Immature natural killer cell (primary cell): Measurements from ENCODE around the gene ATXN7L3B. TPM values are rescaled to one million over a fixed set of nuclear protein-coding genes. Genes with fewer than 3 reads are reported as not detected.

Experiments used
- DNase-seq, 3 donors: peaks; one replicate each; pipeline ENCODE4 v3.0.0; 2022; ENCODE audit warnings: mixed read lengths in 1 of 3
- H3K27ac Mint-ChIP-seq, 6 donors: one replicate each; pipeline ENCODE4 v1.8.0; 2020; ENCODE audit warnings: mixed read lengths in 6 of 6, mild to moderate bottlenecking in 5 of 6, inconsistent platforms in 4 of 6, moderate library complexity in 3 of 6
- H3K27me3 Mint-ChIP-seq, 3 donors: one replicate each; pipeline ENCODE4 v1.8.0; 2020 to 2021; ENCODE audit warnings: low read depth in 3 of 3, mild to moderate bottlenecking in 3 of 3, mixed read lengths in 3 of 3, moderate library complexity in 3 of 3, inconsistent platforms in 1 of 3
- H3K36me3 Mint-ChIP-seq, 3 donors: one replicate each; pipeline ENCODE4 v1.8.0; 2020; ENCODE audit warnings: mixed read lengths in 3 of 3, inconsistent platforms in 2 of 3, mild to moderate bottlenecking in 2 of 3
- H3K4me1 Mint-ChIP-seq, 2 donors: one replicate each; pipeline ENCODE4 v1.8.0; 2020; ENCODE audit warnings: inconsistent platforms in 2 of 2, mild to moderate bottlenecking in 2 of 2, mixed read lengths in 2 of 2, moderate library complexity in 1 of 2
- H3K4me3 Mint-ChIP-seq, 5 donors: one replicate each; pipeline ENCODE4 v1.8.0; 2020; ENCODE audit warnings: mild to moderate bottlenecking in 5 of 5, mixed read lengths in 5 of 5, inconsistent platforms in 3 of 5, moderate library complexity in 3 of 5
- H3K9me3 Mint-ChIP-seq, 6 donors: one replicate each; pipeline ENCODE4 v1.8.0; 2020; ENCODE audit warnings: mild to moderate bottlenecking in 6 of 6, mixed read lengths in 6 of 6, inconsistent platforms in 4 of 6, moderate library complexity in 3 of 6
- polyA plus RNA-seq, 3 donors: library from polyadenylated mRNA; unstranded; fragments of 300-500 nt; fragmentation: Illumina TruSeq; gene quantifications; one replicate each; pipeline ENCODE4 v1.2.3, GENCODE V29; 2021

Gene ATXN7L3B
- polyA plus RNA-seq, 3 donors from 2014 or later, result 23.4 to 29.7 (median 27.1) TPM

- H3K27ac Mint-ChIP-seq, result peak overlapping the region in 1 of 6 donors; percentile 38
- no peak for DNase-seq
- H3K4me1 Mint-ChIP-seq, result peaks cover 34 to 37% of the 10 kb centered on the region in 2 donors
- peaks cover 0 to 6% (median 5%) of the 10 kb centered on the region in 3 donors for H3K36me3 Mint-ChIP-seq
- H3K27me3 Mint-ChIP-seq, result peaks cover 12 to 16% (median 14%) of the 10 kb centered on the region in 3 donors
- no peak overlapping the region for H3K4me3 Mint-ChIP-seq
- no peaks in the 10 kb centered on the region for H3K9me3 Mint-ChIP-seq
These were observed 2.1 kb upstream of the ATXN7L3B start for GRCh38 chr12:74535536-74535935.

GRCh38 chr12:74537126-74537706 lies 419 bp upstream of the ATXN7L3B start:
- Mint-ChIP-seq H3K4me1 (peaks cover 51 to 54% of the 10 kb centered on the region in 2 donors), H3K27me3 (peaks cover 10 to 16% (median 14%) of the 10 kb centered on the region in 3 donors), H3K9me3 (no peaks in the 10 kb centered on the region), H3K27ac (peak overlapping the region; percentile 86 to 99 (median 98)), H3K4me3 (peak overlapping the region; percentile 86 to 97 (median 96)), H3K36me3 (peaks cover 0 to 6% (median 6%) of the 10 kb centered on the region in 3 donors)
- DNase-seq, result peak; percentile 60 to 71 (median 68)

- Mint-ChIP-seq H3K36me3 (peaks cover 0 to 6% (median 6%) of the 10 kb centered on the region in 3 donors), H3K9me3 (no peaks in the 10 kb centered on the region), H3K27ac (peak overlapping the region; percentile 86 to 99 (median 98)), H3K27me3 (peaks cover 10 to 16% (median 14%) of the 10 kb centered on the region in 3 donors), H3K4me1 (peaks cover 63 to 69% of the 10 kb centered on the region in 2 donors), H3K4me3 (peak overlapping the region; percentile 86 to 97 (median 96))
- peak; percentile 27 to 42 (median 33) for DNase-seq
These were observed 1.0 kb downstream of the ATXN7L3B start for GRCh38 chr12:74538491-74539258.

- DNase-seq, result peak in 1 of 3 donors; percentile 3
- H3K36me3 Mint-ChIP-seq, result peaks cover 0 to 6% (median 6%) of the 10 kb centered on the region in 3 donors
- no peaks in the 10 kb centered on the region for H3K9me3 Mint-ChIP-seq
- peak overlapping the region; percentile 86 to 99 (median 98) for H3K27ac Mint-ChIP-seq
- H3K4me1 Mint-ChIP-seq, result peaks cover 63 to 74% of the 10 kb centered on the region in 2 donors
- H3K4me3 Mint-ChIP-seq, result peak overlapping the region; percentile 86 to 97 (median 96)
- peaks cover 10 to 16% (median 14%) of the 10 kb centered on the region in 3 donors for H3K27me3 Mint-ChIP-seq
These were observed 1.6 kb downstream of the ATXN7L3B start for GRCh38 chr12:74539261-74539660.

GRCh38 chr12:74539765-74540526 lies 2.3 kb downstream of the ATXN7L3B start:
- H3K36me3 Mint-ChIP-seq, result peaks cover 0 to 6% (median 6%) of the 10 kb centered on the region in 3 donors

GRCh38 chr12:74541074-74541473 lies 3.4 kb downstream of the ATXN7L3B start:
- Mint-ChIP-seq H3K4me1 (peaks cover 64 to 88% of the 10 kb centered on the region in 2 donors), H3K9me3 (no peaks in the 10 kb centered on the region), H3K4me3 (peak overlapping the region; percentile 86 to 97 (median 96)), H3K36me3 (peaks cover 0 to 6% (median 6%) of the 10 kb centered on the region in 3 donors), H3K27me3 (peaks cover 10 to 16% (median 12%) of the 10 kb centered on the region in 3 donors), H3K27ac (peak overlapping the region; percentile 6 to 99 (median 84))
- no peak for DNase-seq

More at GRCh38 chr12:74539765-74540526, 2.3 kb downstream of the ATXN7L3B start:
- H3K27ac Mint-ChIP-seq, result peak overlapping the region; percentile 86 to 99 (median 98)
- peaks cover 10 to 16% (median 12%) of the 10 kb centered on the region in 3 donors for H3K27me3 Mint-ChIP-seq
- peak overlapping the region; percentile 86 to 97 (median 96) for H3K4me3 Mint-ChIP-seq
- DNase-seq, result peak in 1 of 3 donors; percentile 5
- H3K4me1 Mint-ChIP-seq, result peaks cover 63 to 77% of the 10 kb centered on the region in 2 donors
- no peaks in the 10 kb centered on the region for H3K9me3 Mint-ChIP-seq

GRCh38 chr12:74547249-74547648 lies 9.6 kb downstream of the ATXN7L3B start:
- Mint-ChIP-seq H3K27me3 (peaks cover 0 to 2% (median 0%) of the 10 kb centered on the region in 3 donors), H3K9me3 (no peaks in the 10 kb centered on the region), H3K36me3 (no peaks in the 10 kb centered on the region), H3K4me3 (no peak overlapping the region), H3K4me1 (peaks cover 13 to 43% of the 10 kb centered on the region in 2 donors), H3K27ac (peak overlapping the region in 3 of 6 donors; percentile 2 to 47 (median 43))
- no peak for DNase-seq

- peaks cover 0 to 2% (median 0%) of the 10 kb centered on the region in 3 donors for H3K27me3 Mint-ChIP-seq
- H3K27ac Mint-ChIP-seq, result no peak overlapping the region
- no peaks in the 10 kb centered on the region for H3K9me3 Mint-ChIP-seq
- no peaks in the 10 kb centered on the region for H3K36me3 Mint-ChIP-seq
- H3K4me3 Mint-ChIP-seq, result no peak overlapping the region
- DNase-seq, result no peak
- H3K4me1 Mint-ChIP-seq, result peaks cover 0 to 8% of the 10 kb centered on the region in 2 donors
These were observed 13.7 kb downstream of the ATXN7L3B start for GRCh38 chr12:74551291-74551690.

GRCh38 chr12:74552201-74552600 lies 14.6 kb downstream of the ATXN7L3B start:
- Mint-ChIP-seq H3K27me3 (peaks cover 0 to 2% (median 0%) of the 10 kb centered on the region in 3 donors), H3K9me3 (no peaks in the 10 kb centered on the region), H3K4me3 (no peak overlapping the region), H3K4me1 (peaks cover 0 to 1% of the 10 kb centered on the region in 2 donors), H3K36me3 (no peaks in the 10 kb centered on the region), H3K27ac (no peak overlapping the region)
- DNase-seq, result no peak

GRCh38 chr12:74559728-74560127 lies 22.1 kb downstream of the ATXN7L3B start:
- Mint-ChIP-seq H3K27me3 (peaks cover 0 to 3% (median 0%) of the 10 kb centered on the region in 3 donors), H3K9me3 (no peaks in the 10 kb centered on the region), H3K27ac (no peak overlapping the region), H3K36me3 (no peaks in the 10 kb centered on the region), H3K4me3 (no peak overlapping the region), H3K4me1 (no peaks in the 10 kb centered on the region)
- DNase-seq, result no peak

- Mint-ChIP-seq H3K4me3 (no peak overlapping the region), H3K9me3 (peaks cover 0 to 2% (median 0%) of the 10 kb centered on the region in 6 donors), H3K27ac (no peak overlapping the region), H3K36me3 (no peaks in the 10 kb centered on the region), H3K4me1 (no peaks in the 10 kb centered on the region), H3K27me3 (peaks cover 0 to 3% (median 1%) of the 10 kb centered on the region in 3 donors)
- no peak for DNase-seq
These were observed 26.3 kb downstream of the ATXN7L3B start for GRCh38 chr12:74563927-74564326.

GRCh38 chr12:74578486-74578885 lies 40.9 kb downstream of the ATXN7L3B start:
- Mint-ChIP-seq H3K36me3 (no peaks in the 10 kb centered on the region), H3K27ac (no peak overlapping the region), H3K27me3 (peaks cover 0 to 2% (median 2%) of the 10 kb centered on the region in 3 donors), H3K4me1 (no peaks in the 10 kb centered on the region), H3K9me3 (peaks cover 0 to 9% (median 0%) of the 10 kb centered on the region in 6 donors), H3K4me3 (no peak overlapping the region)
- no peak for DNase-seq

- DNase-seq, result no peak
- Mint-ChIP-seq H3K27ac (no peak overlapping the region), H3K4me3 (no peak overlapping the region), H3K9me3 (peaks cover 0 to 9% (median 0%) of the 10 kb centered on the region in 6 donors), H3K27me3 (peaks cover 0 to 2% (median 2%) of the 10 kb centered on the region in 3 donors), H3K4me1 (no peaks in the 10 kb centered on the region), H3K36me3 (no peaks in the 10 kb centered on the region)
These were observed 41.8 kb downstream of the ATXN7L3B start for GRCh38 chr12:74579446-74579845.
